Stimulated activated CD4-positive, alpha-beta T cell treated with anti-CD3 and anti-CD28 coated beads, Interleukin-4, amount 100 ng/mL, for 24 hours (primary cell): ENCODE measurements around the gene ARPC5.
A peak's percentile ranks its signal among the peaks of the same experiment; 100 is the strongest.
"Not testable (repeated sequence)": the region's sequence is repeated elsewhere in the genome, so short reads cannot be mapped to it uniquely, and the experiment has no call there.

Source experiments
- DNase-seq: peaks from one replicate; pipeline ENCODE4 v3.0.0-alpha.2; 2020

ARPC5 gene

DNA sequence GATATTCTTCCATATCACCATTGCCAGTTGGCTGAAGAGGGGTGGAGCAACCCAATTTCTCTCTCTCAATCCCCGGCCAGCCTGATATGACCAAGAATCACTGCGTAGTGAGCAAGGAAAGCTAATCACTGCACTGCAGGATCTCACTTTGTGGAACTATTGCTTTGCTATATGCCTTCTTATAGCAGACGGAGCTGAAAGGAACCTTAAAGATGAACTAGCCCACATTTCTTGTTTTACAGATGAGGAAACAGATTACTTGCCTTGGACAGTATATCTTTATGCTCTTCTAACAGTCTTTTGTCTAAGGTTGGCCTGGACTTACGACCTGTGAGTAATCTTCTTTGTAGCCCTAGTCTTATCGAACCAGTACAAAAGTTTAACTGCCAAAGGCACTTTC lies 9.9 kb upstream of the ARPC5 start:
- DNase-seq: no peak

GRCh38 chr1:183642166-183642565 lies 6.6 kb upstream of the ARPC5 start:
- DNase-seq: no peak

- DNase-seq: no peak
These were observed 4.6 kb upstream of the ARPC5 start for GRCh38 chr1:183640193-183640592.

DNA sequence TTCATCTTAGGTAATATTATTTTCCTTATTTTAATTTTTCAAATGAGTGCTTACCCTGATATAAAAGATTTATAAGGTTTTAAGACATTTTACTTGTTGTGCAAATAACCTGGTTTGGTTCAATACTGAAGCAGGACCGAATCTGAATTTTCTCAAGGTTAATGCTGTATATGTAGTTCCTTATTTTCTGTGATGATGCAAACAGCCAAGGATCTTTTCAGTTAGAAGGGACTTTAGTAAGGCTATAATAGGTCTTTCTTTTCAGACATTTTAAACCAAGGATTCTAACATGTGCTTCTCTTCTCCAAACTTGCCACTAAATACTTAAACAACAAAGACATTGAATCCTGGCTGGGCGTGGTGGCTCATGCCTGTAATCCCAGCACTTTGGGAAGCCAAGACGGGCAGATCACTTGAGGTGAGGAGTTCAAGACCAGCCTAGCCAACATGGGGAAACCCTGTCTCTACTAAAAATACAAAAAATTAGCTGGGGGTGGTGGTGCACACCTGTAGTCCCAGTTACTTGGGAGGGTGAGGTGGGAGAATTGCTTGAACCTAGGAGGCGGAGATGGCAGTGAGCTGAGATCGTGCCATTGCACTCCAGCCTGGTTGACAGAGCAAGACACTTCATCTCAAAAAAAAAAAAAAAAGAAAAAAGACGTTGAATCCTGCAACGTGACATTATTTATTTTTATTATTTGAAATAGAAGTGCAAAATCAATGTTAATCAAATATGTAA lies 3.2 kb upstream of the ARPC5 start:
- no peak for DNase-seq

DNA sequence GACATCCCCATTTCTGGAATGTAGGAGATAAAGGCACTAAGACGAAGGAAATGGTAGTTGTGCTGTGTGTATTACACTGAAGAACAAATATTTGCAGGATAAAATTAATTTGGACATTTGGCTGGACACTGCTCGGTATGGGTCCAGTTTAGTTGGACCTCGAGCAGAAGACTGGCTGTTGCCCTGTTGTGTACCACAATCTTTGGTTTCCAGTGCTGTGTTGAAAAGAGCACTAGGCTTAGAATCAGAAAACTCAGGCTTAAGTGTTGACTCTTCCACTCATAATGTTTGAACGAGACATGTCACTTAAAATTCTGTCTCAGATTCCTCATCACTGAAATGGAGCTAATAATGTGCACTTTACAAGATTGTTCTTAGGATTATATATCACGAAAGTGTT lies 1.2 kb upstream of the ARPC5 start:
- DNase-seq: no peak

DNA sequence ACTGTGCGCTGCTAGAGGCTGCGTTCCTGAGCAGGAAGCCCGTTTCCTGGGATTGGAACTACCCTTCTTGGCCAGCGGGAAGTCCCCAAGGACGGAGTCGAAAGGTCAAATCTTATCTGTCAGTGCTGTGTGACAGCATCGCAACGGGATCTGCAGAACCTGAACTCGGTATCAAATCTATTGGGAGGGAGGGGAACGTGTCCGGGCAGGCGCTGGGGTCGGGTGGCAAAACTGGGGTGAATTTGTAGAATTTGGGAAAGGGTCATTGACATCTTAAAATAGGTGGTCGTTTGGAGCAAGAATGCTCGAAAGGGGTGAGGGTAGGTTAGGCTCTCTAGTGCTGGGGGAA lies 725 bp upstream of the ARPC5 start:
- DNase-seq: no peak

- DNase-seq: peak; percentile 27
These were observed 431 bp downstream of the ARPC5 start for GRCh38 chr1:183635099-183635605.

- DNase-seq: no peak
These were observed 1.0 kb downstream of the ARPC5 start for GRCh38 chr1:183634429-183635065.

- DNase-seq: peak; percentile 33
These were observed 1.8 kb downstream of the ARPC5 start for GRCh38 chr1:183633676-183634343.

GRCh38 chr1:183632964-183633363 lies 2.6 kb downstream of the ARPC5 start:
- DNase-seq: no peak

DNA sequence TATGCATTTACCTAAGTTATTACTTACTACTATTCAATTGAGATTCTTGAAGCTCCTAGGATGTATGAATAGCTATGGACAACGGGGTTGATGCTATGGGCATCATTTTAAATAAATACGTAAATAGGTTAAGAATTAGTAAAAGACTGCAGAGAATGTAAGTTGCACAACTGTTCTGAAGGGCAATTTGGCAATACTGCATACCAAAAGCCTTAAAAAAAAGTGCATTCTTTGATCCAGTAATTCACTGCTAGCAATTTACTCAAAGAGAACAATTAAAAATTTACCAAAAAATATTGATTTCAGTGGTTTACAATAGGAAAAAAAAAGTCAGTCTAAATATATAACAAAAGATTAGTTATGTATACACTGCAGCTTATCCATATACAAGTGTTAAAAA lies 3.5 kb downstream of the ARPC5 start:
- no peak for DNase-seq

GRCh38 chr1:183630748-183631147 lies 4.8 kb downstream of the ARPC5 start:
- no peak for DNase-seq

- no peak for DNase-seq
These were observed 7.0 kb downstream of the ARPC5 start for GRCh38 chr1:183628537-183628936.

DNA sequence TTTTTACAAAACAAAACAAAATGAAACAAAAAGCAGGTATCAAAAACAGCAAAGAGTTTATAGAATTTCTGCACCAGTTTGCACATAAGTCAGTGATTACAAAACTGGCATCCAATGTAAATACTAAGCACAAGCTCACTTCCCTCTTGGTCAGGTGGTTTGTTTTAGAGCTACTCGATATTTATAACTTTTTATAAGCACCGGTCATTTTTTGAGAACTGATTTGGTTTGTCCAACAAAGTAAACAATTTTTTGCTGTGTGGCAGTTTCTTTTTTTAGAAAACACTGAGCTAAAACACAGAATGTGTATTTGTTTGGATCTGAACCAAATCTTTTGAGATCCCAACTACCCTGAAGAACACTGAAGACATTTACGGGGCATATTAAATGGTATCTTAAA lies 9.3 kb downstream of the ARPC5 start:
- DNase-seq: not testable (repeated sequence)

GRCh38 chr1:183622884-183623785 lies 12.4 kb downstream of the ARPC5 start:
- DNase-seq: peak; percentile 45

GRCh38 chr1:183622013-183622412 lies 13.6 kb downstream of the ARPC5 start:
- no peak for DNase-seq

GRCh38 chr1:183620311-183620710 lies 15.3 kb downstream of the ARPC5 start:
- no peak for DNase-seq

DNA sequence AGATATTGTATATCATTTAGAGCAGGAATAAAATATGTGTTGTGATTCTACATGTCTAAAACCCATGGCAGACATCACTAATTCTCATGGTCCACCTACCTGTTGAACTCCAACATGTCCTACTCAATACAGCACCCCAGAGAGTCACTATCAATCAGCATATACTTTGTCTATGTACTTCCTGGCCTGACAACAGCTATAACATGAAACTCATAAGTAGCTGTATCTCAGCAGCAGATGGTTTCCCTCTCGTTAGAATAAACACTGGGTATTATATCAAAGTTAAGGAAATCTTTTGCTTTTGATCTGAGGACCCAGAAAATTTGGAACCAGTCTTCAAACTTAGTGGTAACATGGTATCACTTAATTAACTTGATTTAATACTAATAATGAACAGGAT lies 15.8 kb downstream of the ARPC5 start:
- no peak for DNase-seq

GRCh38 chr1:183618202-183618601 lies 17.4 kb downstream of the ARPC5 start:
- not testable (repeated sequence) for DNase-seq

GRCh38 chr1:183612975-183613374 lies 22.6 kb downstream of the ARPC5 start:
- DNase-seq: not testable (repeated sequence)

DNA sequence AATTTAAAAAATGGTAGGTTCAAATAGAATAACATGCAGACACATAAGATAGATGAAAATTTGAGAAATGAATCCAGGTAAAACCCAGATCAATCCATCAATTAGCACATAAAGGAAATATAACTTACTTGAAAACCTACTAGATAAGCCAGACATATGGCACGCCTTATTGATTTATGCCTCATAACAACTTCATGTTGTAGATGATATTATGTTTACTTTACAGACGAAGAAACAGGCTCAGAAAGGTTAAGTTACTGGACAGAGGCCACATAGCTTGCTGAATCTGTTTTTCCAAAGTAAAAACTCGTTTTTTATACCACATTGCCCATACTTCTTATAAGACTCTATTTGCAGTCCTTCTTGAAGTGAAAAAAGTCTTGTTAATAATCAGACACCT lies 23.2 kb downstream of the ARPC5 start:
- DNase-seq: no peak

DNA sequence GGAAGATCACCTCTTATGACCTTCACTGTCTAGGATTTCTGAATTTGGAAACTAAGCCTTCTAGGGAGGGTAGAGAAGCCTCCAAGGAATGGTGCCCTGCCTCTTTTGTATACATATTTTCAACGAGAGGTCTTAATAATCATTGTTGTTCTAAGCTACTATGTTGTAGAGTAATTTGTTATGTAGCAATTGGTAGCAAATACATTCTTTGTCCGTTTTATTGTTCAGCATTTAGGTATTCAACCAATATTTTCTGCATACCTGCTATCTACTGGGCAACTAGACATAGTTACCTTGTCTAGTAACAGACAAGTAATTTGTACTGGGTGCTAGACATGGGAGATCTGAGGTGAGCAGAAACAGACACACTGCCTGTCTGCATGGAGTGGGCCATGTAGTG lies 24.6 kb downstream of the ARPC5 start:
- DNase-seq: no peak
